Ishikawa (cell line): Measurements from ENCODE around the gene APOB.

Experiments
- CEBPB ChIP-seq: IDR thresholded peaks from 2 replicates; pipeline ENCODE4 v1.6.1; 2012
- CREB1 ChIP-seq: IDR thresholded peaks from 2 replicates; pipeline ENCODE4 v1.6.1; 2012; ENCODE audit warnings: low read depth
- EGR1 ChIP-seq: IDR thresholded peaks from 2 replicates; pipeline ENCODE4 v1.6.1; 2012
- EP300 ChIP-seq: IDR thresholded peaks from 2 replicates; pipeline ENCODE4 v1.6.1; 2012; ENCODE audit warnings: borderline replicate concordance
- FOXM1 ChIP-seq: IDR thresholded peaks from 2 replicates; pipeline ENCODE4 v1.6.1; 2012; ENCODE audit warnings: low read depth, borderline replicate concordance
- NFIC ChIP-seq: IDR thresholded peaks from 2 replicates; pipeline ENCODE4 v1.6.1; 2012
- RAD21 ChIP-seq: IDR thresholded peaks from 2 replicates; pipeline ENCODE4 v1.6.1; 2012; ENCODE audit warnings: low read depth
- REST ChIP-seq: IDR thresholded peaks from 2 replicates; pipeline ENCODE4 v1.6.1; 2012; ENCODE audit warnings: low read depth, mild to moderate bottlenecking
- TAF1 ChIP-seq: IDR thresholded peaks from 2 replicates; pipeline ENCODE4 v1.6.1; 2012; ENCODE audit warnings: low read depth, mild to moderate bottlenecking
- TCF12 ChIP-seq: IDR thresholded peaks from 2 replicates; pipeline ENCODE4 v1.6.1; 2012; ENCODE audit warnings: low read depth
- TEAD4 ChIP-seq: IDR thresholded peaks from 2 replicates; pipeline ENCODE4 v1.6.1; 2012
- USF1 ChIP-seq: IDR thresholded peaks from 2 replicates; pipeline ENCODE4 v1.6.1; 2012
- YY1 ChIP-seq: IDR thresholded peaks from 2 replicates; pipeline ENCODE4 v1.6.1; 2012; ENCODE audit warnings: low read depth
- ZBTB7A ChIP-seq: IDR thresholded peaks from 2 replicates; pipeline ENCODE4 v1.6.1; 2012; ENCODE audit warnings: low read depth
- TF ChIP-seq, protein P1 (sequence below): IDR thresholded peaks from 2 replicates; pipeline ENCODE4 v1.6.1; 2012

Gene APOB

GRCh38 chr2:21036708-21037670 is 6.9 kb downstream of the APOB start:
- no peak for TF ChIP-seq RAD21
- TF ChIP-seq TCF12: no peak
- TF ChIP-seq TAF1: no peak
- TF ChIP-seq NFIC: no peak

DNA sequence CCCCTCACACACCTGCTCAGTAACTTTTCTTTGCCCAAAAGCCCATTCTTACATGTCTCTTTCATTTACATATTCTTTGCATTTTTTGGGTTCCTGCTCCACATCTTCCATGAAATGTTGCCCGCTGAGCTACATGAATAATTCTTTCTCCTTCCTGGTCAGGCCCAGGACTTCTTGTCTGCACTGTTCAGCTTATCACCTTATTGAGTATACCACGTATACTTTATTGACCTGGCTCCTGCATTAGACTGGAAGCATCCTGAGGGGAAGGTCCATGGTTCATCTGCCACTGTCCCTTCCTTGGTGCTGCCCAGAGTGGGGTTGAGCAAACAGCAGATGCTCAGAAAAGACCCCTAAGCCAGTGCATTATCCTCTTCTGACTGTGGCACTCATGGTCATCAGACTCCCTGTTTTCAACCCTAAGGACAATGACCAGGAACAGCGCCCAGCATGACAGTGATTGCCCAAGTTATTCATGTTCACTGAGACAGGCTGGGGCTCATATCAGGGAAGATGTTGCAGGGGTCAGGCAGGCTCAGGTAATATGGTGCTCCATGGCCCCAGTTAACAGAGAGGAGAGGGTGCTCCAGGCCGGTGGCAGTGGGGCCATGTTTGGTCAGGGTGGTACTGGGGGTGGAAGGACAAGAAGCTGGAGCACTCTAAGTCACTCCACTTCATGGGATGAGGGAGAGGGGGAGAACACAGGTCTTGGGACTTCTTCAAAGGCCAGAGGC is 7.7 kb downstream of the APOB start:
- TF ChIP-seq FOXM1 (no peak), EP300 (no peak), CEBPB (no peak), NFIC (no peak), YY1 (no peak), RAD21 (no peak)

DNA sequence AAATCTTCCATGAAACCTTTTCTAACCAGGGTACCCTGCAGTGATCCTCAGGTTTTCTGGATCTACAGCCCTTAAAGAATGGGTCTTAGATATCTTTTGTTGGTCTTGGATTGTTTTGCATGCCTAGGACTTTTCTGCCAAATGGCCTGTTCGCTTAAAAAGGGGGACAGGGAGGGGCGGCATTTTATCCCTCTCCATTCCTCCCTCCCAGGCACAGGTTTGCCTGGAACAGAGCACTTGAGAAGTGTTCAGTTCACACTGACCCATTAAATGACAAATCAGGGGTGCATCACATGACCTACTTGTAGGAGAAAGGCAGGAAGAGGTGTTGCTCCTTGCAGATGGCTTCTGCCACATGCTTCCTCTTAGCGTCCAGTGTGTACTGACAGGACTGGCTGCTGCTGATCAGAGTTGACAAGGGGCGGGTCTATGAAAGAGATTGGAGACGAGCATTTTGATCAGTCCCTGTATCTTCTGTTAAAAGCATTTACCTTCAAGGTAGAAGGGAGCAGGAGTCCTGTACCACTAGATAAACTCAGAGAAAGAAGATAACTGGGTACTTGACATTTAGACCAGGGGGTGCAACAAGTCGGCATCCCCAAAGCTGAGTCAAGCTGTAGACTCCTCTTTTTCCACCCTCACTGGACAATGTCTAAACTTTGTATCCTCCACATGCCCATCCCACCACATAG is 8.4 kb downstream of the APOB start:
- TF ChIP-seq TAF1: no peak
- TF ChIP-seq TEAD4: no peak
- no peak for TF ChIP-seq RAD21
- TF ChIP-seq NFIC: no peak
- no peak for TF ChIP-seq YY1
- TF ChIP-seq ZBTB7A: no peak
- TF ChIP-seq TCF12: no peak
- no peak for TF ChIP-seq CEBPB
- no peak for TF ChIP-seq CREB1
- TF ChIP-seq, protein P1, sequence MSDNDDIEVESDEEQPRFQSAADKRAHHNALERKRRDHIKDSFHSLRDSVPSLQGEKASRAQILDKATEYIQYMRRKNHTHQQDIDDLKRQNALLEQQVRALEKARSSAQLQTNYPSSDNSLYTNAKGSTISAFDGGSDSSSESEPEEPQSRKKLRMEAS: no peak
- no peak for TF ChIP-seq EGR1
- TF ChIP-seq EP300: no peak
- no peak for TF ChIP-seq USF1

DNA sequence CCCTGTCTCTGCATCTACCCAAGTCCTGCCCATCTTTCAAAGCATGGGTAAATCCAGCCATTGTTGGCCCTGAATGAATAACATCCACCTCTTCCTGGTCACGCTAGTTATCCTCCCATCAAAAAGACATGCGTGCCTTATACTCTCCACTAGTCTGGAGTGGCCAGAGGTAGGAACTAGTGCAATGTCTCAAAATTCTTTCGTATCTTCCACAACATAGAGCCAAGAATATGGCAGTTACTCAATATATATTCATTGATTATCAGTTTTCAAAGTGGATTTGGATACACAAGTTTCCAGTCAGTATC is 8.9 kb downstream of the APOB start:
- TF ChIP-seq ZBTB7A (no peak), RAD21 (no peak), TAF1 (no peak), TEAD4 (no peak), YY1 (no peak), USF1 (no peak), TCF12 (no peak), CREB1 (no peak), NFIC (no peak), CEBPB (no peak), REST (no peak), FOXM1 (no peak), EP300 (no peak), EGR1 (no peak)
- TF ChIP-seq, protein P1: no peak

- TF ChIP-seq EP300 (no peak), CREB1 (no peak), TAF1 (no peak), YY1 (no peak)
Measured at GRCh38 chr2:21034156-21034971, 9.5 kb downstream of the APOB start.

DNA sequence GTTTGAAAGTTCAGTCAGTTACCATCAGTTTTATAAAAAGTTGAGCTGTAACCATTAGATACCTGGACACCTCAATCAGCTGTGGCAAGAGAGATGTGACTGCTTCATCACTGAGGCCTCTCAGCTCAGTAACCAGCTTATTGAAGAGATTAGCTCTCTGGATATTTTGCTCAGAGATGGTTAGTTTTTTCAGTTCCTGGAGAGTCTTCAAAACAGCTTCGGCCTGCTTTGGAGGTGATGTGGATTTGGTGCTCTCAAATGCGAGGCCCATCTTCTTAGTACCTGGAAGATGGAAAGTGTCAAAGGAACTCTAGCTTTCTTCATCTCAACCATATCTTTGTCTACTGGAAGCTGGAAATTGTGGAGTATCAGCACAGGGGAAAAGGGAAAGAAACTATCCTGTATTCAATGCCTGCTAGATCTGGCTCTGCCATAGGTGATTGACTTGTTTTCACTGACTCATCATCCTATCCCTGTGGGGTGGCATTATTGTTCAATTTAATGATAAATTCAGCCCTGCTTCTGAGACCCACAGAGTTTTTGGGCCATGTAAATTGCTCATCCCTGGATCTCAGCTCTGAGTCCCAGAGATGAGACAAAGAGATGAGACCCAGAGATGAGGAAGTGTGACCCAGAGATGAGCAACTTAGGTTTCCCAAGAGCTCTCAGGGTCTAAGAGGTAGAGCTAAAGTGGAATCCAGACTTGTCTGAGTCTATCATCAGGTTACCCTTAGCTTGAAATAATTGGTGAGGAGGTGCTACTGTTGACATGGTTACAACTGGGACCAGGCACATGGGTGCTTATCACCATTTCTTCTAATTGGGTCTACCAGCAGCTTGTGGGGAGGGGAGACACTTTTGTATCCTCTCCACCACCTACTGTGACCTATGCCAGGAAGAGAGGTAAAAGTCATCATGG is 10.4 kb downstream of the APOB start:
- TF ChIP-seq TAF1: no peak
- TF ChIP-seq EP300: no peak
- no peak for TF ChIP-seq RAD21
- no peak for TF ChIP-seq CREB1
- no peak for TF ChIP-seq NFIC
- no peak for TF ChIP-seq EGR1
- TF ChIP-seq FOXM1: no peak
- no peak for TF ChIP-seq TCF12
- TF ChIP-seq, protein P1: no peak
- no peak for TF ChIP-seq YY1
- no peak for TF ChIP-seq CEBPB
- TF ChIP-seq ZBTB7A: no peak
